ENCODE data around the gene PEF1. TPM values are rescaled to one million over a fixed set of nuclear protein-coding genes. Genes with fewer than 3 reads are reported as not detected.

The PEF1 gene
- polyA plus RNA-seq, 3 donors = 36.6 to 81.7 (median 70.7) TPM

GRCh38 chr1:31665234-31665878 is 20.7 kb upstream of the PEF1 start:
- no peak overlapping the region for H2AFZ ChIP-seq (ENCODE audit: insufficient read depth, low read depth, low read length, poor library complexity, severe bottlenecking)
- peaks cover 0 to 3% (median 0%) of the 10 kb centered on the region in 7 donors for H3K9me3 Mint-ChIP-seq
- peaks cover 11% of the 10 kb centered on the region for H3K4me1 Mint-ChIP-seq
- intact Hi-C loops (cut with micrococcal nuclease) = loop anchor here in 1 of 2 donors (10.0 kb wide), 1 partner anchor 399 kb away; no protein-coding TSS in a partner anchor
- no peak overlapping the region for H3K4me2 ChIP-seq (replicated peaks; ENCODE audit: extremely low read depth, low read length, poor library complexity, severe bottlenecking)
- H3K79me2 ChIP-seq (ENCODE audit: insufficient read depth, low read length) = no peaks in the 10 kb centered on the region
- peak overlapping the region in 1 of 2 donors; percentile 31 for H3K4me3 Mint-ChIP-seq
- H3K4me1 ChIP-seq (ENCODE audit: control insufficient read depth in 1 of 2, insufficient read depth in 2 of 2, low read length in 2 of 2) = peaks cover 8% of the 10 kb centered on the region in 2 donors
- no peaks in the 10 kb centered on the region for H3K36me3 ChIP-seq (replicated peaks in 1 of 2; ENCODE audit: control insufficient read depth in 1 of 2, insufficient read depth in 2 of 2, low read length in 2 of 2)
- no peaks in the 10 kb centered on the region for H3K9me3 ChIP-seq (replicated peaks in 1 of 2; ENCODE audit: control insufficient read depth in 1 of 2, insufficient read depth in 1 of 2, low read length in 2 of 2)
- no peaks in the 10 kb centered on the region for H4K20me1 ChIP-seq (ENCODE audit: insufficient read depth, low read length)
- TF ChIP-seq CTCF (IDR thresholded peaks at IDR 0.05) = no peak
- H3K27ac ChIP-seq (ENCODE audit: low read depth in 1 of 2, low read length in 2 of 2) = no peak overlapping the region
- no peaks in the 10 kb centered on the region for H3K36me3 Mint-ChIP-seq
- no peak for DNase-seq
- H3K27me3 Mint-ChIP-seq (ENCODE audit: low read depth in 3 of 3) = peaks cover 13 to 22% (median 18%) of the 10 kb centered on the region in 3 donors
- H3K4me3 ChIP-seq (replicated peaks in 1 of 3; ENCODE audit: low read depth in 2 of 3, low read length in 3 of 3) = no peak overlapping the region
- H3K27ac Mint-ChIP-seq = peak overlapping the region in 1 of 7 donors; percentile 68
- peaks cover 0 to 14% of the 10 kb centered on the region in 2 donors for H3K27me3 ChIP-seq (ENCODE audit: control insufficient read depth in 2 of 2, insufficient read depth in 2 of 2, low read length in 2 of 2)
- 88% methylated on average over 5 of the region's 7 CpGs for WGBS (ENCODE audit: insufficient coverage)
- no peak overlapping the region for H3K9ac ChIP-seq (ENCODE audit: insufficient read depth, low read length, poor library complexity, severe bottlenecking)

- Histone ChIP-seq H3K4me1 (ENCODE audit: control insufficient read depth in 1 of 2, insufficient read depth in 2 of 2, low read length in 2 of 2) (no peaks in the 10 kb centered on the region), H3K4me2 (replicated peaks; ENCODE audit: extremely low read depth, low read length, poor library complexity, severe bottlenecking) (no peak overlapping the region), H3K27ac (ENCODE audit: low read depth in 1 of 2, low read length in 2 of 2) (no peak overlapping the region), H3K9me3 (replicated peaks in 1 of 2; ENCODE audit: control insufficient read depth in 1 of 2, insufficient read depth in 1 of 2, low read length in 2 of 2) (no peaks in the 10 kb centered on the region), H3K27me3 (ENCODE audit: control insufficient read depth in 2 of 2, insufficient read depth in 2 of 2, low read length in 2 of 2) (peaks cover 0 to 5% of the 10 kb centered on the region in 2 donors), H3K4me3 (replicated peaks in 1 of 3; ENCODE audit: low read depth in 2 of 3, low read length in 3 of 3) (no peak overlapping the region), H3K36me3 (replicated peaks in 1 of 2; ENCODE audit: control insufficient read depth in 1 of 2, insufficient read depth in 2 of 2, low read length in 2 of 2) (no peaks in the 10 kb centered on the region), H3K79me2 (ENCODE audit: insufficient read depth, low read length) (no peaks in the 10 kb centered on the region), H3K9ac (ENCODE audit: insufficient read depth, low read length, poor library complexity, severe bottlenecking) (no peak overlapping the region), H4K20me1 (ENCODE audit: insufficient read depth, low read length) (no peaks in the 10 kb centered on the region), H2AFZ (ENCODE audit: insufficient read depth, low read depth, low read length, poor library complexity, severe bottlenecking) (no peak overlapping the region)
- WGBS (ENCODE audit: insufficient coverage) = 89% methylated on average over 9 of the region's 9 CpGs
- no peak for DNase-seq
- Mint-ChIP-seq H3K9me3 (peaks cover 0 to under 1% (median 0%) of the 10 kb centered on the region in 7 donors), H3K36me3 (no peaks in the 10 kb centered on the region), H3K27ac (peak overlapping the region in 1 of 7 donors; percentile 28), H3K4me1 (peaks cover 3% of the 10 kb centered on the region), H3K27me3 (ENCODE audit: low read depth in 3 of 3) (peaks cover 6 to 14% (median 9%) of the 10 kb centered on the region in 3 donors), H3K4me3 (no peak overlapping the region)
- intact Hi-C loops (cut with micrococcal nuclease) = loop anchor here (1.0 to 10.0 kb wide), 3 partner anchors 125 to 400 kb away; no protein-coding TSS in a partner anchor
- no peak for TF ChIP-seq CTCF (IDR thresholded peaks at IDR 0.05)
These were observed 19.9 kb upstream of the PEF1 start for GRCh38 chr1:31664528-31664927.
